Esophagus mucosa (tissue), 1 donor: ENCODE measurements around the gene EGF. TPM values are rescaled to one million over a fixed set of nuclear protein-coding genes. Genes with fewer than 3 reads are reported as not detected.

Experiments used
- ATAC-seq: fragments of 200-7000 bp; cut with Tn5 transposase; one replicate; pipeline ENCODE4 v1.9.1; 2020
- total RNA-seq: library from RNA; stranded (reverse); gene quantifications from one replicate; pipeline ENCODE4 v1.2.4, GENCODE V29; 2023
- donor health status: DM: yes; HTN: yes; CAD: no.

The EGF gene
- total RNA-seq, 1 donor from 2014 or later = 0.24 TPM

DNA sequence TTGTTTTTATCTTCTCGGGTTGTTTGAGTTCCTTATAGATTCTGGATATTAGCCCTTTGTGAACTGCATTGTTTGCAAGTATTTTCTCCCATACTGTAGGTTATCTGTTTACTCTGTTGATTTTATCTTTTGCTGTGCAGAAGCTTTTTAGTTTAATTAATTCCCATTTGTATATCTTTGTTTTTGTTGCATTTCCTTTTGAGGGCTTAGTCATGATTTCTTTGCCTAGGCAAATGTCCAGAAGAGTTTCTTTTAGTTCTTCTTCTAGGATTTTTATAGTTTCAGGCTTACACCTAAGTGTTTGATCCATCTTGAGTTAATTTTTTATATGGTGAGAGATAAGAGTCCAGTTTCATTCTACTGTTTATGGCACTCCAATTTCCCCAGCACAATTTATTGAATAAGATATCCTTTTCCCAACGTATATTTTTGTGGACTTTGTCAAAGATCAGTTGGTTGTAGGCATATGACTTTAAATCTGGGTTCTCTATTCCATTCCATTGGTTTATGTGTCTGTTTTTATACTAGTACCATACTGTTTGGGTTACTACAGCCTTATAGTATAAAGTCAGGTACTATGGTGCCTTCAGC lies 54.3 kb downstream of the EGF start:
- no peak for ATAC-seq

DNA sequence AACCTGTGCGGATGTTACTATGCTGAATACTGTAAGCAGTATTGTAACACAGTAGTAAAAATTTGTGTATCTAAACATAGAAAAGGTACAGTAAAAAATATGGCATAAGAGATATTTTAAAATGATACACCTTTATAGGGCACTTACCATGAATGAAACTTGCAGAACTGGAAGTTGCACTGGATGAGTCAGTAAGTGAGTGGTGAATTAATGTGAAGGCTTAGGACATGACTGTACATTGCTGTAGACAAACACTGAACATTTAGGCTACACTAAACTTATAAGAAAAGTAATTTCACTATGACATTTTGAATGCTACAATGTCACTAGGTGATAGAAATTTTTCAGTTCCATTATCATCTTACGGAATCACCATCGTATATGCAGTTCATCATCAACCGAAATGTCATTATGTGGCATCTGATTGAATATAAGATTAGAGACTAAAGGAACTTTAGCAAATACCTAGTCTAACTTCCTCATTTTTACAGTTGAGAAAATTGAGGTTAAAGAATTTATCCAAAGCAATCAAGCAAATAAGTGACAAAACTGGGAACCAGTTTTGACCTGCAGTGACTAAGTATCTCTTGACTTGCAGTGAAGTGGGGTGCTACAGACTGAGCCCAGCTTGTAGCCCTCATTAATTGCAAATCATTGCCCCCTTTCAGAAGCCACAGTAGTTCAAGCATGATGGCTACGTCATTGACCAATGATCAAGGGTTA lies 55.3 kb downstream of the EGF start:
- peak; percentile 97 for ATAC-seq

- no peak for ATAC-seq
These were observed 56.4 kb downstream of the EGF start for GRCh38 chr4:109969087-109969486.

DNA sequence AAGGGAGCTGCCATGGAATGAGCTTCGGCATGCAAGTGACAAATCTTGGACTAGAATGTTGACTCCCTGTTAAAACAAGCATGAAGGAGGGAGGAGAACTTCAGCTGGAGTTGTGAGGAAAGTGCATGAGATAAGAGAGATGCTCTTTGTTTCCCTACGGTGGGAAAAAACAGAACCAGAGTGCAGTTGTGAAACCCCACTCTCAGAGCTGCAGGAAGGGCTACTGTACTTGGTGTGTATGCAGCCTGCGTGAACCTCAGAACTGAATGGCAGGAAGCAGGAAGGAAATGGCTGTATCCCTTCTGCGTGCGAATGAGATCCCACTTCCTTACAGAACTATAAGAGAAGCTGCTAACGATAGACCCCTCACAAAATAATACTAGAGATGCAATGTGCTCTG lies 57.2 kb downstream of the EGF start:
- no peak for ATAC-seq

- ATAC-seq = no peak
These were observed 60.3 kb downstream of the EGF start for GRCh38 chr4:109972786-109973528.

DNA sequence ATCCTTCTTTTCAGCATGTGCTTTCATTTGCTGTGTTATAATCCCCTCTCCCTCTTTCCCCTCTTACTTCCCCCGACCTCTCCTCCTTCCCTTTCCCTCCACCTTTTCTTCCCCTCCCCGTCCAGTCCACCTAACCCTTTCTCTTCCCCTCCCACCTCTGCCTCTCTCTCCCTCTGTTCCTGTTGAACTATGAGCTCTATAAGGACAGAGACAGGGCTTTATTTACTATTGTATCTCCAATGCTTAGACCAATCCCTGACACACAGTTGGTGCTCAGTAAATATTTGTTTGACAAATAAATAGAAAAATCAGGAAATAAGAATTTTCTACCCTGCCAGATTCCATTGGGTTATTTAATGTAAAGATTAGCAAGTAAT lies 60.8 kb downstream of the EGF start:
- ATAC-seq = no peak

GRCh38 chr4:109976189-109976588 lies 63.5 kb downstream of the EGF start:
- ATAC-seq = no peak

DNA sequence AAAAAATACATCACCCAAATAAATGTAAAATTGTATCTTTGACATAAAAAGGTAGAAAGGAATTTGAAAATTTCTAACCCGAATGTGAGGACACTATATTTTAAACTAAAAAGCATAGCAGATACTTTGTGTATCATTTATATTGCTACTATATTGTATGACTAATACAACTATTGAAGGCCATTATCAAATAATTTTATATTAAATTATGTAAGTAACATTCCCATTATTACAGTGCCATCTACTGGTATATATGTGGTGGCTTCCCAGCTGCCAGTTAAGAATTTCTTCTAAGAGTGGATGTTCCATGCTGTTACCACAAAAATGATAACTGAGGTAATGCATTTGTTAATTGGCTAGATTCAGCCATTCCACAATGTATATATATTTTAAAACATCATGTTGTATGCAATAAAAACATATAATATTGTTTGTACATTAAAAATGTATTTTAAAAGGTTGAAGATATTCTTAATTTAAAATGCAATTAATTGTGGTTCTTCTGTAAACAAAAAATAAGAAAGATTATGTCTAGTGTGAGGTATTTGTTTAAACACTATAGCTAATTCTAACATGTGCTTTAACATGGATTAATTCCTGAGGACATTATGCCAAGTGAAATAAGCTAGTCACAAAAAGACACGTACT lies 65.3 kb downstream of the EGF start:
- ATAC-seq = peak; percentile 84

- no peak for ATAC-seq
These were observed 66.2 kb downstream of the EGF start for GRCh38 chr4:109978704-109979454.

DNA sequence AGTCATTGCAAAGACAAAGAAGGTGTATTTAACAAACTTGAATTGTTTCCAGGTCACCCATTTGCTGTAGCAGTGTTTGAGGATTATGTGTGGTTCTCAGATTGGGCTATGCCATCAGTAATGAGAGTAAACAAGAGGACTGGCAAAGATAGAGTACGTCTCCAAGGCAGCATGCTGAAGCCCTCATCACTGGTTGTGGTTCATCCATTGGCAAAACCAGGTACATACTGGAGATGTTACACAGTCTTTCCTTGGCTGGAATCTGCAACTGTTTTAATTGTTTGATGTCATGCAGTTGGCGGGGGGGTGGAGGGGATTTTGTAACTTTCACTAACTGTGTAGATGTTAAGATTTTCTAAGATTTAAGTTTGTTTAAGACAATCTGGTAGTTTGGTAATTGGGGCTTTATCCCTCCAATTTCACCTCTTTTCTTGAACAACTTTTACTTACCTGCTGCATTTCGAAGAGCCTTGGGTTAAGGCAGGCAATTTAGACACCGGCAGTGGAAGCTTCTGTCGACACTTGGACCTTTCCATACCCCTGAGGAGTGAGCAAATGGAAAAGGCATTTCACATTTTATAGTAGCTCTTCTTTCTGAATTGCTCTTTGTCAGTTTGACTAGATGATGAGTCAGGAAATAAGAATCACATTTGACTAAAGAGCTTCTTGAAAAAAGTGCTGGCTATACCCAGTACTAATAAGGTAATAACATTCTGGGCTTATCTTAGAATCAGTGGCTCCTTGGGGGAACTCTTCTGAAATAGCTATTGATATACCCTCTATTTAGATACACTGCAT lies 67.4 kb downstream of the EGF start:
- ATAC-seq = no peak

DNA sequence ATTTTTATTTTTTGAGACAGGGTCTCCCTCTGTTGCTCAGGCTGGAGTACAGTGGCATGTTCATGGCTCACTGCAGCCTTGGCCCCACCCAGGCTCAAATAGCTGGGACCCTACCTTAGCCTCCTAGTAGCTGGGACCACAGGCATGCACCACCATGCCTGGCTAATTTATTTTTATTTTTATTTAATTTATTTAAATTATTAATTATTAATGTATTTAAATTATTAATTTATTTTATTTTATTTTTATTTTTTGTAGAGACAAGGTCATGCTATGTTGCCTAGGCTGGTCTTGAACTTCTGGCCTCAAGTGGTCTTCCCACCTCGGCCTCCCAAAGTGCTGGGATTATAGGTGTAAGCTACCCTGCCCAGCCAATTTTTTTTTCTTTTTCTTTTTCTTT lies 69.3 kb downstream of the EGF start:
- ATAC-seq = no peak

DNA sequence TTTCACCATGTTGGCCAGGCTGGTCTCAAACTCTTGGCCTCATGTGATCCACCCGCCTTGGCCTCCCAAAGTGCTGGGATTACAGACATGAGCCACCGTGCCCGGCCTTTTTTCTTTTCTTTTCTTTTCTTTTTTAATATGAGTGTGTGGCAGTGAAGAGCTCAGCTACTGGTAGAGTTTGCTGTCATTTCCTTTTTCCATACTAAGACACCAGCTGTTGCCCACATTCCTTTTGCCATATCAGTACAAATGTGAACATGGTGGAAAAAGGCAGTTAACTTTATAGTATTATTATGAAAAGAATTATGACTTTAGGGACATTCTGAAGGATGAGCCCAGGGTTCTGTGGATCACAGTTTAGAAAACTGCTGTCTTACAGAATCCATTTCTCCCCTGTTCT lies 69.8 kb downstream of the EGF start:
- ATAC-seq = no peak

GRCh38 chr4:109985993-109986974 lies 73.6 kb downstream of the EGF start:
- peak; percentile 38 for ATAC-seq

DNA sequence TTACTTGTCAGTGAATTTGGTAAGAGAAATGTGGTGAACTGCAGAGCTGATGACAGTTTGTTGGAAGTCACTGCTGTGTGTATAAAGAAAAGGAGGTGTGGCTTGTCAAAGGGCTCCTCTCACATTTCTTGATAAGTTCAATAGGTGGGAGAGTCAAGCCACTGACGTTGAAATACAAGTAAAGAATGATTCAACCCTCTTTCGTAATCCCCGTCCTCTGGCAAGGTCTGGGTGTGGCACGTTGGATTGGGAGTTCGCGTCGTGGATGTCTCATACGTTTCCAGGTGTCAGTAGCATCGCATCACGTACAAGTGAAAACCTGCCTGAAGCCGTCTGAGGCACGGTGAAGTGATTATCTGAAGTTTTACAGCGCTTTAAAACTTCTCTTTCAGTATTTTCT lies 76.4 kb downstream of the EGF start:
- ATAC-seq = peak; percentile 96

- ATAC-seq = peak; percentile 49
These were observed 76.9 kb downstream of the EGF start for GRCh38 chr4:109989618-109990017.

- no peak for ATAC-seq
These were observed 77.9 kb downstream of the EGF start for GRCh38 chr4:109990261-109991257.

GRCh38 chr4:109993116-109993515 lies 80.4 kb downstream of the EGF start:
- ATAC-seq = no peak

DNA sequence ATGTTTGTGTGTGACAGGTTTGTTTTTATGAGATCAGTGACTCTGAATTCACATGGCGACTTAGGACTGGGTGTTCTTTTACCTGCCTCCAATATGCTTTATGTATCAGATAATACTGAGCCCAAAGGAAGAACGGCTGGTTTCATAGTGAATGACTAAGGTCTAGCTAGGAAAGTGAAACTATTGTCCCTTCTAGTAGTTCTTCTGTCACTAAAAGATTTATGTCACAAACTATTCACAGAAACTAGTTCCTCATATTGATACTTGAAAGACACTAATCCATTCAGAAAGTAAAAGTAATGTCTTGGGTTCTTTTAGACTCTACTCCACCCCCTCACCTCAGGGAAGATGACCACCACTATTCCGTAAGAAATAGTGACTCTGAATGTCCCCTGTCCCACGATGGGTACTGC lies 81.7 kb downstream of the EGF start:
- ATAC-seq = no peak

DNA sequence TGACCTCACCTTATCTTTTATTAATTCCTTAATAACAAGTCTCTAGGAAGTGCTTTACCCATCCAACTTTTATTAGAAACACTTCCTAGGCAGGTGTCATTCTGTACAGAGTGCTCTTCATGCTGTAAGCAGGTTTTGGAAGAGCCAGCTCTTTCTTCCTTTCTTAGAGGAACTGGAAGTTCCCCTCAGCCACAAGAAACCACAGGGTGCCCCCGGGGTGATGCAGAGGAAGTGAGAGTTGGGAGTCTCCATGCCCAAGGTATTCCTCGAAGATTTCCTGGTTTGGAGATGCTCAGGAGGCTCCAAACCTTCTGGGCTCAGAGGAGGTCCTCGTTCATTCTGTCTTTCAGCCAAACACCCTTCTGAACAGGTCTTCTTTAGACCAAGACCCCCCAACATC lies 83.8 kb downstream of the EGF start:
- no peak for ATAC-seq
